ENCODE results near the gene FGD5.

The FGD5 gene

DNA sequence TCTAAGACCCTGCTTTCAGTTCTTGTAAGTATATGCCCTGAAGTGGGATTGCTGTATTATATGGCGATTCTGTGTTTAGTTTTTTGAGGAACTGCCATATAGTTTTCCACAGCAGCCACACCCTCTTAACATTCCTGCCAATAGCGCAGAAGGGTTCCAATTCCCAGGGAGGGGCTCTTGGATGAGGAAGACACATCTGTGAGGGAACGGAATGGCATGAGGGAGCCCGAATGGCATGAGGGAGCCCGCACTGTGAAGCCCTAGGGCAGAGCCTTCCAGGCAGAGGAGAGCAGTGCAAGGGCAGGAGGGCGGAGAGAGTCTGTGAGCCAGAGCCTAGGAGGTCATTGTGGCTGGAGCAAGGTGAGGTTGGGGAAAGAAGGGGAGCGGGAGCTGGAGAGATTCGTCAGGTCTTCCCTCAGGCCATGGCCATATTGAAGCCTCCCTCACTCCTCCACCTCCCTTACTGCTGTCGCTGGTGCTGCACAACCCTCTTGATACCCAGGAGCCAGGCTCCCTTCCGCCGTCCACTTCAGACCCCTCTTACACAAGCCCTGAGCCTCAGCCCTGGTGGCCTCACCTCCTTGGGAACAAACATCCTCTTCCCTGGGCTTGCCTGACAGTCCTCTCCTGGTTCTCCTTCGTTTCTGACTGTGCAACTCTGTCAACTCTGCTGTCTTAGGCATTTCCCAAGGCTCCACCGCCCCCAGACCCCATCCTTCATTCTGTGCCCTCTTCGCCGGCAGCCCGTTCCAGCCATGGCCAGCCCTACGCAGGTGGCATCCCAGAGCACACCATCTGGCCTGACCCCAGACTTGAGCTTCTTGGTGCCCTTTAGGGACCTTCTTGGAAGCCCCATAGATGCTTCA, 51.4 kb downstream of the FGD5 start:
- DNase-seq (ENCODE audit: low read depth in 2 of 2): no peak
- no peak overlapping the region for H3K4me3 ChIP-seq (replicated peaks in 1 of 2; ENCODE audit: low read depth in 2 of 2, low read length in 2 of 2)
- TF ChIP-seq, protein P1, sequence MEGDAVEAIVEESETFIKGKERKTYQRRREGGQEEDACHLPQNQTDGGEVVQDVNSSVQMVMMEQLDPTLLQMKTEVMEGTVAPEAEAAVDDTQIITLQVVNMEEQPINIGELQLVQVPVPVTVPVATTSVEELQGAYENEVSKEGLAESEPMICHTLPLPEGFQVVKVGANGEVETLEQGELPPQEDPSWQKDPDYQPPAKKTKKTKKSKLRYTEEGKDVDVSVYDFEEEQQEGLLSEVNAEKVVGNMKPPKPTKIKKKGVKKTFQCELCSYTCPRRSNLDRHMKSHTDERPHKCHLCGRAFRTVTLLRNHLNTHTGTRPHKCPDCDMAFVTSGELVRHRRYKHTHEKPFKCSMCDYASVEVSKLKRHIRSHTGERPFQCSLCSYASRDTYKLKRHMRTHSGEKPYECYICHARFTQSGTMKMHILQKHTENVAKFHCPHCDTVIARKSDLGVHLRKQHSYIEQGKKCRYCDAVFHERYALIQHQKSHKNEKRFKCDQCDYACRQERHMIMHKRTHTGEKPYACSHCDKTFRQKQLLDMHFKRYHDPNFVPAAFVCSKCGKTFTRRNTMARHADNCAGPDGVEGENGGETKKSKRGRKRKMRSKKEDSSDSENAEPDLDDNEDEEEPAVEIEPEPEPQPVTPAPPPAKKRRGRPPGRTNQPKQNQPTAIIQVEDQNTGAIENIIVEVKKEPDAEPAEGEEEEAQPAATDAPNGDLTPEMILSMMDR (IDR thresholded peaks at IDR 0.05; ENCODE audit: low read depth, low read length): no peak

DNA sequence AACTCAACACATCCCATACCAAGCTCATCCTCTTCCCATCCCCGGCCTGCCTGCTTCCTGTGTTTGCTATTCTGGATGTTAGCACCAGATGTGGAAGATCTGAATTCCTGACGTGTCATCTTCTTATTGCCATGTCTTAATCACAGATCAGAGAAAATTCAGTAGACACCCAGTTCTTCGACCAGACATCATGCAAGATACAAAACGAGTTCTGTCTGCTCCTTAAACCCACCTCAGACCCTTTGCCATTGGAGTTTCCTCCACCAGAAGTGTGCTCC, 52.0 kb downstream of the FGD5 start:
- TF ChIP-seq, protein P1 (IDR thresholded peaks at IDR 0.05; ENCODE audit: low read depth, low read length): no peak
- DNase-seq (ENCODE audit: low read depth in 2 of 2): no peak
- H3K4me3 ChIP-seq (replicated peaks in 1 of 2; ENCODE audit: low read depth in 2 of 2, low read length in 2 of 2): no peak overlapping the region

DNA sequence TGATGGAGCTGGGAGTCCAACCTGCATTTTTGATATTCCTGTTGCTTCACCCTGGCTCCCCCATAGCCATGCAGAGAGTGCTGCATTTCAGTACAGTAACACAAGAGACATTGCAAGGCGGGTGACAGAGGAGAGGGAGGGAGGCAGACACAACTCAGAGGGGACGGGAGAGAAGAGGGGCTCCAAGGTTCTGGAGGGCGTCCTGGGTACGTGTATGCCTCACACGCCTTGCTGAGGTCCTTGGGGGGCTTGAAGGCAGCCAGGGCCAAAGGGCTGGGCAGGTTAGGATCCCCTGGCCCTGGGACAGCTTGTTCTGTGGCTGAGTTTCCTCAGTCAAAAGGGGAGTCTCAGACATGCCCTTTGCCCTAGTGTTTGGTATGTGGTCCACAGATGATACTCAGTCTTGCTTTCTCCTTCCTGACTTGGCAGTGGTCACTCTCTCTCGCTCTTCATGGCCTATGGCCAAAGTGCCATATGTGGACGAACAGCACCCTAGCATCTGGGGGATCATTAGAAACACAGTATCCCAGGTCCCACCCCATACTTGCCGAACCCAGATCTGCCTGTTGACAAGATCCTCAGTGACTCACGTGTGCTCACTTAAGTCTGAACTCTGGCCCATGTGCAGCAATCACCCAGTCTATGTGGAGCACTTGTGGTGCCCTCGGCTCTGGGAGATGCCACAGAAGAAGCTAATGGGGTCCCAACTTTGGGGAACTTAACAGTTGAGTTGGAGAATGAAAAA, 52.9 kb downstream of the FGD5 start:
- TF ChIP-seq, protein P1 (IDR thresholded peaks at IDR 0.05; ENCODE audit: low read depth, low read length): no peak
- DNase-seq (ENCODE audit: low read depth in 2 of 2): no peak
- no peak overlapping the region for H3K4me3 ChIP-seq (replicated peaks in 1 of 2; ENCODE audit: low read depth in 2 of 2, low read length in 2 of 2)

DNA sequence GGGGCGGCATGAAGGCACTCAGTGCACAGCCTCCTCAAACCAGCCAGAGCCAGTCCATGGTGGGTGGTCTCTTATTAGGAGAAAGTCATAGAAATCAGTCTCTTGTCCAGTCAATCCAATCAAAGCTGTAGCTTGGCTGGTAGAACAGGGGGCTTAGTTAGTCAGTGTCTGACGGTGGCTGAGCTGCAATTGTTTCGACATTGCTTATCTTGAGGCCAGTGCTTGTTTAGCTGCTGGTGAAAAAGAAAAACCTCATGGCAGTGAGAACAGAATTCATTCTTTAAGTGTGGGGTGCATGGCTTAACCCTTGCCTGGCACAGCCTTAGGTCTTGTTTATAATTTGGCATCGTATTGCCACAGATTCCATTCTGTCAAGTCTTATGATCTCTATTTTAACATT, 53.9 kb downstream of the FGD5 start:
- DNase-seq (ENCODE audit: low read depth in 2 of 2): peak in 1 of 2 donors; percentile 7
- no peak overlapping the region for H3K4me3 ChIP-seq (replicated peaks in 1 of 2; ENCODE audit: low read depth in 2 of 2, low read length in 2 of 2)
- TF ChIP-seq, protein P1 (IDR thresholded peaks at IDR 0.05; ENCODE audit: low read depth, low read length): no peak

DNA sequence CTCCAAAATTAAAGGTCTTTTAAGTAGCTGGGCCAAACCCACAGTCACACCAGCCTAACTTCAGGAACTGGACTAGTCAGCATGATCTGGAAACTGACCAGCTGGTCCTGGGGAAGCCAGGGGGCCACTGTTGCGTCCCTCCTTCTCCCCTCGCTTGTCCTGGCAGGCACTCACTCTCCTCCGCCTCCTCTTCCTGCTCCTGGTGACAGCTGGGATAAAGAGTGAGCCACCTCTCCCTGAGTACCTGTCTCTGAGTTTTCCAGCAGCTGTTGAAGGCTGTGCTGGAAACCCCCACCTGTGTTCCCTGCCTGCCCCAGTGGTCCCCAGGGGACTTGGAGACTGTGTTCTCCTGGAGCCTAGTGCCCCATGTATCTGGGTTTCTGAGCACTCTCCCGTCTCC, 56.0 kb downstream of the FGD5 start:
- TF ChIP-seq, protein P1 (IDR thresholded peaks at IDR 0.05; ENCODE audit: low read depth, low read length): no peak
- DNase-seq (ENCODE audit: low read depth in 2 of 2): no peak
- H3K4me3 ChIP-seq (replicated peaks in 1 of 2; ENCODE audit: low read depth in 2 of 2, low read length in 2 of 2): no peak overlapping the region

DNA sequence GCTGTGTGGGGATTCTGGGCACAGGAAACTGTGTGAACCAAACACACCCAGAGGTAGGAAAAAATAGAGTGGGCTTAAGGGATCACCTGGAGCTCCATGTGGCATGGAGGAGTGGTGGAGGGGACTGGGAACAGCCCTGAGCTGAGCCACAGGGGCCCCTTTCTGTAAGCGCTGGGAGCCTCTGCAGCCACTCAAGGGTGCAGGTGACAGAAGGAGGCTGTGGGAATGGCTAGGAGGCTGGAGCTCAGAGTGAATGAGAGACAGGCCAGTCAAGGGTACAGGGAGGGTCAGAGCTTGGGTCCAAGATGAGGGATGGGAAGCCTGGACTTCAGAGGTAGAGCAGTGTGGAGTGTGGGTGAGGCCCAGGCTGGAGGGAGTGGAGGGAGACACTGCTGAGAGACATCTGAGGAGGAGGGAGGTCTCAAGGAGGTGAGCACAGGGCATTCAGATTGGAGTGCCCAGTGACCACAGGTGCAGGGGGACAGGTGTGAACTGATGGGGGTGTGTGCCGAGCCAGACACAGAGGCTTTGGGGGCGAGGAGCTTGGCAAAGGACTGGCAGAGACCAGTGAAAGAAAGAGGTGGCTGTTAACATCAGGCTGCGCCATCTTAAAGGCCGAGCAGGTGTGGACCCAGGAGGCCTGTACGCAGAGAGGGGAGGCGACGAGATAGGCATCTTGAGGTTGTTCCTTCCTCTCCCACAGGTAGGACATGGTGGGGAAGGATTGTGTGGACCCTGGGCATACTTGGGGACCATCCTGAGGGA, 56.8 kb downstream of the FGD5 start:
- TF ChIP-seq, protein P1 (IDR thresholded peaks at IDR 0.05; ENCODE audit: low read depth, low read length): no peak
- H3K4me3 ChIP-seq (replicated peaks in 1 of 2; ENCODE audit: low read depth in 2 of 2, low read length in 2 of 2): no peak overlapping the region
- DNase-seq (ENCODE audit: low read depth in 2 of 2): no peak
